HG02970 (cell line): ENCODE measurements around the gene CCR9.

Source experiments
- ATAC-seq: cut with Tn5 transposase; IDR thresholded peaks from one replicate; pipeline ENCODE4 v1.9.1; 2021; ENCODE audit warnings: mild to moderate bottlenecking, moderate library complexity, moderate number of reproducible peaks; ENCODE audit not compliant: unreplicated experiment, low FRiP score

CCR9 gene

DNA sequence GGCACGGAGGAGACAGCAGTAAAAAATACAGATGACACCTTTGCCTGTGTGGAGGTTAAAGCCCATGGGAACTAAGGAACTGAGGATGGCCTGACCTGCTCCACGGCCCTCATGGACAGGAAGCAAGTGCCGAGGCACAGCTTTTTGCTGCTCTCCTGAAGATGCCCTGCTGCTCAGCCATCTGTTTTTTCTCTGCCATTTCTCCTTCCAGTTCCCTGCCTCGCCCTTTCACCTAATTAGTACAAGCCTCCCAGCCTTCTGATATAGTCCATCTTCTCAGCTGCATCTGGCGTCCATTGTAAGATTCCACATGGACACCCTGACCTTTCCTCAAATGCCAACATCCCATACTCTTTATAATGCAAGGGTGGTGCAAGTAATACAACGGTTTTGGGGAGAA, 45.2 kb downstream of the CCR9 start:
- ATAC-seq, result no peak

DNA sequence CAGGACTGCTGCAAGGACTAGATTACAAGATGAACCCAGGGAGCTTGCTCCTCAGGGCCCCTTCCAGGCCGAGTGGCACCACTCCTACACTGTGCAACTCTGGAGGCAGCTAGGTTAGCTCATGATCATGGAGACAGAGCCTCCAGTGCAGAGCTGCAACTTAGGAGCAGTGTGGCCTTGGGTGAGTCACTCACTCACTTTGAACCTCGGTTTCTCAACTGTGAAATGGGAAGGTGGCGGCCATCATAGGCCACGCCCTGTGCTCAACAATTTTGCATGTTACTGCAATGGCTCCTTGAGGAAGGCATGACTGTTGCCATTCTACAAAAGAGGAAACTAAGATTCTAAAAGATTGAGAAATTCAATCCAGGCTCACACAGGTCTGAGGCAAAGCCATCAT, 45.8 kb downstream of the CCR9 start:
- ATAC-seq, result no peak

GRCh38 chr3:45933591-45933990, 47.2 kb downstream of the CCR9 start:
- no peak for ATAC-seq

DNA sequence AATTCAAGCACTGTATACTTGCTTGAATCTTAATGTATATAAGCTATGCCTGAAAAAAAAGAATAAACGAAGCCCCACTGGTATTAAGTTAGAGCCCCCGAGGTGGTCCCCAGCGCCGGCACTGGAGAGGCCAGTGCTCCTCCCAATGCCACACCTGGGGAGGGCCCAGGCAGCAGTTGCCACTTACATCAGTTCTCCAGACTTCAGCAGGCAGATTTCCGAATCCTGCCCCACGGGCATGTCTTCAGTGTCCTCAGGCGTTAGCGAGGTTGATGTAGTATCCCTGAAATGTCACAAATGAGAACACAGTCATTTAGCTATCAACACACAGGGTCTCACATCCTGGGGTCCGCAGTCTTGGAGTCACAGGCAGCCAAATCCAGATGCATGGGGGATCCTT, 49.9 kb downstream of the CCR9 start:
- no peak for ATAC-seq

DNA sequence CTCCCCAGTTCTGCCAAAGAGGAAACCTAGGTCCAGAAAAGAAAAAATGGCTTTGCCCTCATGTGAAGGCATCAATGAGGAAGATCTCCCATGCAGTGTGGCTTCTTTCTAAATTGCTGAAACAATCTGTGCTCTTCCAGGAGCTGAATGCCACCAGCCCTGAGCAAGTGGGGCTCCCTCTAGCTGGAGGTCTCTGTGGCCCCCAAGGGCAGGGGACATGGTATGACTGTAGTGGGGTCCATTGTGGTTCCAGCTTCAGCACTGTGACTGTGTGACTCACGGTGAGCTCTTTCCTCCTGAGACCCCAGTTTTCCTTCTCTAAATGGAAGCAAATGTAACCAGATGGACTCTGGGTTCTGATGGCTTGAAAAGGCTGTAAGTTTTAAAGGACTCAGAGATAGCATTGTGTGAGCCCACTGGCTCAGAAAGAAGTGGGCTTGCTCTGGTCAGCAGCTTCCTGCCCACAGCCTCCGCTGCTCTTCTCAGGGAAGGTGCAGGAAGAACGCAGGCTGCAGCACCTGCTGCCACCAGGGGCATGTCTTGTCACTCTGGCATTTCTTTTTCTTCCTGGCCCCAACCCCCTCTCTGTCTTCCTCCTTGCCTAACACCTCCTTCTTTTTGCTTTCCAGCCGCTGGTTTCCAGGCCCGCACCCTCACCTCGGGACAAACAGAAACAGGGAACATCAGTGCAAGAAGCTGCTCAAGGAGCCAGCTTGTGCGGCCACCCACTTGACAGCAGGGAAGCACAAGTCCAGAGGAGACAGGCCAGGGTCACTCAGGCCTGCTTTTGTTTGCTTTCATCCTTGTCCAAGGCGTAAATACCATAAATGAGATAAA, 51.1 kb downstream of the CCR9 start:
- ATAC-seq, result no peak

DNA sequence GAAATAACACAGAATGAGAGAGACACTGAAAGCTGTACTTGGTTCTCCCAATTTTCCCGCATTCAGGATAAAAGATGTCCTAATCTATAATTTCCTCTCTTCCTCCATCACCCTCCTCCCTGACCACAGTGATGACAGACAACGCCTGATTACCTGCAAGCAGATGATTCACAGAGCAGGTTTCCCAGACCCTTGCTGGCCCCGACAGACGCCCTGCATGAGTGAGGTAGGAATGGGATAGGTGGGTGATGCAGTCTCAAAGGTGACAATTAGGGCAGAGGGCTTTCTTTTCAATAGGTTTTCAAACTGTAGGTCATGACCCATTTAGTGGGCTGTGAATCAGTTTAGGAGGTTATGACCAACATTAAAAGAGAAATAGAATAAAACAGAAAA, 51.7 kb downstream of the CCR9 start:
- no peak for ATAC-seq

- no peak for ATAC-seq
Measured at GRCh38 chr3:45938864-45939263, 52.5 kb downstream of the CCR9 start.

- no peak for ATAC-seq
Measured at GRCh38 chr3:45939341-45939771, 53.0 kb downstream of the CCR9 start.

- ATAC-seq, result no peak
Measured at GRCh38 chr3:45940004-45940780, 53.8 kb downstream of the CCR9 start.

- no peak for ATAC-seq
Measured at GRCh38 chr3:45940781-45941365, 54.5 kb downstream of the CCR9 start.

DNA sequence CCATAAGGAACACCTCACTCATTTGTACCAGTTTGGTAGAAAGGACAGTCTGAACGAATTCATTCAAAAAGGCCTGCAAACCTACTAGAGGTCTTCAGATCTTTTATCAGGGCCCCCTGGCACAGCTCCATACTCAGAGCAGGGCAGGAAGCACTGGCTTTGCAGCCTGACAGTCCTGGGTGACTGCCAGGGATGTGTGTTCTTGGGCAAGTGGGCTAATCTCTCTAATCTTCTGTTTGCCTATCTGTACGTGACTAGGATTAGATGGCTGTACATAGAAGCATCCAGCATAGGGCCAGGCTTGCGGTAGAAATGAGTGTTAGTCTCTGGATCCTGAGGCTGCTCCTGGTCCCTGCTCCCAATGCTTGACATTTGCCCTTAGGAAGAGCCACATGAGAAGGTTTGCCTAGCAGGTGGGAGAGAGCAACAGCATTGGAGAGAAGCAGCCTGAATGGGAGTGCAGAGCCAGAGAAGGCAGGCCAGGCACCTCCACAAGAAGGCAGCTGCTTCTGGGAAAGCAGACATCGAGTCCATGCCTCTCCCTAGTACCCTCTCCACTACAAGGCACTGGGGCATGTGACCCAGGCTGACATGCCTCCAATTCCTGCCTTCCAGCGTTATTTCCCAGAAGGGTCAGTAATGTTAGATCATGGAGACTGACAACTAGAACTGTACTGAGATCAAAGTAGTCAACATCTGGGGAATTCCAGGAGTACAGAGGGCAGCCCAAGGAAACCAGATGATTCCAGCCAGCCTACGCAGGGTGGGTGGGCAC, 55.9 kb downstream of the CCR9 start:
- no peak for ATAC-seq

- ATAC-seq, result no peak
Measured at GRCh38 chr3:45943207-45943846, 57.0 kb downstream of the CCR9 start, which contains the start of gene CXCR6. Gene CXCR6, plus strand, starts transcription at chr3:45943464. Its CDS starts 3,018 bp downstream, at chr3:45946482.

- ATAC-seq, result no peak
Measured at GRCh38 chr3:45944830-45945620, 58.7 kb downstream of the CCR9 start.

GRCh38 chr3:45946307-45946706, 60.0 kb downstream of the CCR9 start:
- ATAC-seq, result no peak

- no peak for ATAC-seq
Measured at GRCh38 chr3:45946875-45947274, 60.5 kb downstream of the CCR9 start.

DNA sequence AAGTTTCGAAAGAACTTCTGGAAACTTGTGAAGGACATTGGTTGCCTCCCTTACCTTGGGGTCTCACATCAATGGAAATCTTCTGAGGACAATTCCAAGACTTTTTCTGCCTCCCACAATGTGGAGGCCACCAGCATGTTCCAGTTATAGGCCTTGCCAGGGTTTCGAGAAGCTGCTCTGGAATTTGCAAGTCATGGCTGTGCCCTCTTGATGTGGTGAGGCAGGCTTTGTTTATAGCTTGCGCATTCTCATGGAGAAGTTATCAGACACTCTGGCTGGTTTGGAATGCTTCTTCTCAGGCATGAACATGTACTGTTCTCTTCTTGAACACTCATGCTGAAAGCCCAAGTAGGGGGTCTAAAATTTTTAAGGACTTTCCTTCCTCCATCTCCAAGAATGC, 61.0 kb downstream of the CCR9 start:
- ATAC-seq, result no peak

- ATAC-seq, result no peak
Measured at GRCh38 chr3:45948311-45948781, 62.0 kb downstream of the CCR9 start.

- no peak for ATAC-seq
Measured at GRCh38 chr3:45948881-45949280, 62.5 kb downstream of the CCR9 start.

DNA sequence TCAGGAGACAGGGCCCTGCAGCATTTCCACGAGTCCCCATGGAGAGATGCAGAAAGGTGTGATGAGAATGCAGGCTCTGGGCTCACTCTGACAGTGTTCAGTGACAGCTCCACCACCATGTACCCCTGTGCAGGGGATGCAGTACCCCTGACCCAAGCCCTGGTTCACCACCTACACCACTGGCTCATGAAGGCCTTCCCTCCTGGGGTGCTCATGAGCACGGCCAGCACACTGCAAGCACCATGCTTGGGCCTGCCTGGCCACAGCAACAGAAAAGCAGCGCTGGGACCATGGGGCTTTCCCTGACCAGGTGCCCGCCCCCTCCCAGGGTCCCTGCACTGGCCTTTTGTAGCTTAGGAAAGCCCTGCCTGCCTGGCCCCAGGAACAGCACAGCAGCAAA, 63.1 kb downstream of the CCR9 start:
- no peak for ATAC-seq
